ENCODE measurements around the gene DOCK4. TPM values are rescaled to one million over a fixed set of nuclear protein-coding genes. Genes with fewer than 3 reads are reported as not detected.

The DOCK4 gene
- total and polyA plus RNA-seq, 2 of the 8 experiments (the other 6 are each of a cell fraction or from before 2014, with no cell fraction given) = 5.1 to 23.6 TPM

GRCh38 chr7:111992601-111993000 lies 213.6 kb downstream of the DOCK4 start (continued):
- TF ChIP-seq CHD7 (IDR thresholded peaks at IDR 0.05; ENCODE audit: insufficient replicate concordance, low read length) (no peak), BCL11A (IDR thresholded peaks at IDR 0.05; ENCODE audit: low read depth in 2 of 2, low read length in 2 of 2) (no peak), TCF12 (IDR thresholded peaks at IDR 0.05; ENCODE audit: low read depth, low read length) (no peak), KDM1A (IDR thresholded peaks at IDR 0.05; ENCODE audit: borderline replicate concordance, low read length) (no peak), POLR2AphosphoS5 (IDR thresholded peaks at IDR 0.05; ENCODE audit: low read depth, low read length) (no peak), JUND (IDR thresholded peaks at IDR 0.05; ENCODE audit: low read length) (no peak), SP4 (IDR thresholded peaks at IDR 0.05; ENCODE audit: low read length) (no peak)

All from H1 (cell line).